Ishikawa (cell line): ENCODE results near the gene IL19.

Experiments
- CEBPB ChIP-seq: IDR thresholded peaks from 2 replicates; pipeline ENCODE4 v1.6.1; 2012
- CREB1 ChIP-seq: IDR thresholded peaks from 2 replicates; pipeline ENCODE4 v1.6.1; 2012; ENCODE audit warnings: low read depth
- EGR1 ChIP-seq: IDR thresholded peaks from 2 replicates; pipeline ENCODE4 v1.6.1; 2012
- EP300 ChIP-seq: IDR thresholded peaks from 2 replicates; pipeline ENCODE4 v1.6.1; 2012; ENCODE audit warnings: borderline replicate concordance
- FOXM1 ChIP-seq: IDR thresholded peaks from 2 replicates; pipeline ENCODE4 v1.6.1; 2012; ENCODE audit warnings: low read depth, borderline replicate concordance
- MAX ChIP-seq: IDR thresholded peaks from 2 replicates; pipeline ENCODE4 v1.6.1; 2012
- NFIC ChIP-seq: IDR thresholded peaks from 2 replicates; pipeline ENCODE4 v1.6.1; 2012
- RAD21 ChIP-seq: IDR thresholded peaks from 2 replicates; pipeline ENCODE4 v1.6.1; 2012; ENCODE audit warnings: low read depth
- REST ChIP-seq: IDR thresholded peaks from 2 replicates; pipeline ENCODE4 v1.6.1; 2012; ENCODE audit warnings: low read depth, mild to moderate bottlenecking
- TAF1 ChIP-seq: IDR thresholded peaks from 2 replicates; pipeline ENCODE4 v1.6.1; 2012; ENCODE audit warnings: low read depth, mild to moderate bottlenecking
- TCF12 ChIP-seq: IDR thresholded peaks from 2 replicates; pipeline ENCODE4 v1.6.1; 2012; ENCODE audit warnings: low read depth
- TEAD4 ChIP-seq: IDR thresholded peaks from 2 replicates; pipeline ENCODE4 v1.6.1; 2012
- USF1 ChIP-seq: IDR thresholded peaks from 2 replicates; pipeline ENCODE4 v1.6.1; 2012
- YY1 ChIP-seq: IDR thresholded peaks from 2 replicates; pipeline ENCODE4 v1.6.1; 2012; ENCODE audit warnings: low read depth
- ZBTB7A ChIP-seq: IDR thresholded peaks from 2 replicates; pipeline ENCODE4 v1.6.1; 2012; ENCODE audit warnings: low read depth

Gene IL19

GRCh38 chr1:206847946-206848345 lies 77.4 kb downstream of the IL19 start:
- TF ChIP-seq MAX (no peak), USF1 (no peak), EGR1 (no peak), CEBPB (no peak), NFIC (no peak), CREB1 (no peak), TAF1 (no peak), REST (no peak), EP300 (no peak), FOXM1 (no peak), TCF12 (no peak), YY1 (no peak), TEAD4 (no peak), ZBTB7A (no peak), RAD21 (no peak)

GRCh38 chr1:206850401-206850800 lies 79.8 kb downstream of the IL19 start:
- no peak for TF ChIP-seq REST
- no peak for TF ChIP-seq YY1
- TF ChIP-seq NFIC: no peak
- TF ChIP-seq MAX: no peak
- no peak for TF ChIP-seq USF1
- no peak for TF ChIP-seq EP300
- no peak for TF ChIP-seq TCF12
- no peak for TF ChIP-seq FOXM1

- no peak for TF ChIP-seq TAF1
- TF ChIP-seq RAD21: no peak
- no peak for TF ChIP-seq YY1
- TF ChIP-seq REST: no peak
- no peak for TF ChIP-seq MAX
- TF ChIP-seq TEAD4: no peak
- no peak for TF ChIP-seq TCF12
- no peak for TF ChIP-seq ZBTB7A
- no peak for TF ChIP-seq CEBPB
- TF ChIP-seq EGR1: no peak
- no peak for TF ChIP-seq EP300
- no peak for TF ChIP-seq CREB1
- TF ChIP-seq NFIC: no peak
- TF ChIP-seq USF1: no peak
- TF ChIP-seq FOXM1: no peak
Observed at GRCh38 chr1:206851341-206852010, 80.9 kb downstream of the IL19 start.
